HG02798 (cell line): ENCODE data around the gene ANP32B.

Experiments used
- ATAC-seq: cut with Tn5 transposase; IDR thresholded peaks from one replicate; pipeline ENCODE4 v1.9.1; 2021; ENCODE audit warnings: mild to moderate bottlenecking; ENCODE audit not compliant: unreplicated experiment, poor library complexity

The ANP32B gene

DNA sequence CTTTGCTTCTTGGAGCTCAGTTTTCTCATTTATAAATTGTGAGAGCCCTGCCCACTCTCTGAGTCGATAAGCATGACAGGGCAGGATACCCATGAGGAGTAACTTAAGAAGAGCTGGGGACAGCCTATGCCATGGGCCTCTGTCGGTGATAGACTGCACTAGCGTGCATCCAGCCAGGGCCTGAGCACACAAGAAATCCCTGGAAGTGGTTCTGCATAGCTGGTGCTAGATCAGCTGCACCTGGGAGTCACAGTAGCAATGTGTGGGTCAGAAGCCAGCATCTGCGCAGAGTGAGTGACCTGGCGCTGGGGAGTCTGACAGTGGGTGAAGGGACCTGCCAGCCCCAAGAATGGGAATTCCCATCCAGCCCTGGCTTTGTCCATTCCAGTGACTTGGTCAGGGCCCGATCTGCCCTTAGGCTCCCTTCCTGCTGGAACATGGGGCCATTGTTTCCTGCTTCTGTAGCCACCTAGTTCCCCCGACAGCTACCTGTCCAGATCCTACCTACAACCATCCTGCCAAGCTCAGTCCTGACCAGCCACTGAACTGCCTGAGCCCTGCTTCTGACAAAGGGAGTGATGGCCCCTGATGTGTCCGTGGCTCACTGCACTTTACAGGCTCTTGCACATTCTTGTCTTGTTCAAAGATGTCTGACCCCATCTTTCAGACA lies 37.5 kb downstream of the ANP32B start:
- ATAC-seq = no peak

DNA sequence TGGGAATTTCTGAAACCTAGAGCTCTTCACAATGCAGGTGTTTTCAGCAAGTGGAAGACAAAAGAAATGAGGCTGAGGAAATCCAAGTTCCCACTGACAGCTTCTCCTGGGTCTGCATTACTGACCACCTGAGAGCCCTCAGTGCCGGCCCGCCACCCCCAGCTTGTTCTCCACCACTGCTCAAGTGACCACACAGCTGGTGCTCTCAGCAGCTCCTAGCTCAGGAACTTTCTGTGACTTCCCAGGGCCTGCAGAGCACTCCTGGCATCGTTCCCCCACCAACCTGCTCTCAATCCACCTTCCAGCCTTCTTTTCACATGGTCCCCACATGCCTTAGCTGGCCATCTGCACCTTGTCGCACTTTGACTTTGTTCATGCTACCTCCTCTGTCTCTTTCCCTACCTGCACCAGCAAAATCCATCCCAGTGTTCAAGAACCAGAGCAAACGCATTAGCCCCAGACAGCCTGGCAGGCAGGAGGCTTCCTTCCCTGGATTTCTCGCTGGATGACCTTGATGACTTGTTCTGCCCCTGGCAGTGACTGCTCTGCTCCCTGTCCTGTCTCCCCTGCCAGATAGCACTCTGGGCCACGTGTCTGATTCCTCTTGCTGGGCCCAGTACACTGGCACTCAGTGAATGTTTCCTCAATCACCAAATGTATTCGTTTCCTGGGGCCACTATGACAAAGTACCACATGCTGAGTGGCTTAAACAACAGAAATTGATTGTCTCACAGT lies 38.3 kb downstream of the ANP32B start:
- no peak for ATAC-seq

DNA sequence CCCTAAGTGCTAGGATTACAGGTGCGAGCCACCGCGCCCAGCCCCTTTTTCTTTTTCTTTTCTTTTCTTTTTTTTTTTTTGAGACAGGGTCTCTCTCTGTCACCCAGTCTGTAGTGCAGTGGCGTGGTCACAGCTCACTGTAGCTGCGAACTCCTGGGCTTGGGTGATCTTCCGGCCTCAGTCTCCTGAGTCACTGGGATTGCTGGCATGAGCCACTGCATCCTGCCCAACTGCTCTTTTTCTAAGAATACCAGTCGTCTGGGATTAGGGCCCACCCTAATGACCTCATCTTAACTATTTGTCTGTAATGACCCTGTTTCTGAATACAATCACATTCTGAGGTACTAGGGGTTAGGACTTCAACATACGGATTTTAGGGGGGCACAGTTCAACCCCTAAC lies 39.3 kb downstream of the ANP32B start:
- ATAC-seq = no peak

DNA sequence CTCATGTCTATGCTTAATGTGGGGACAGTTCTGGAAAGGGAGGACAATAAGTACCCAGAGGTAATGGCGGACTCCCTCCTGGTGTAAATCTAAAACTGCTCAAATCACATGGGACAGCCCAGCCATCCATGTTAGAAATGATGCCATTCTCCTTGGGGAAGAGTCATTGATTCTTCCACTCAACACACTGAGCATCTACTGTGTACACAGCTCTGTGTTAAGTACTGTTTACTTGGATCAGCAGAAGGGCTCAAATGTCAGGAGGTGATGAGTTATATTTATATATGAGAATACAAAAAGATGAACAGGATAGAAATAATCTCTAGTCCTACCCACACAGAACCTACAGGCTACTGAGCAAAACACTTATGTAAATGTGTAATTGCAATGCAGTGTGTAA lies 41.6 kb downstream of the ANP32B start:
- no peak for ATAC-seq

DNA sequence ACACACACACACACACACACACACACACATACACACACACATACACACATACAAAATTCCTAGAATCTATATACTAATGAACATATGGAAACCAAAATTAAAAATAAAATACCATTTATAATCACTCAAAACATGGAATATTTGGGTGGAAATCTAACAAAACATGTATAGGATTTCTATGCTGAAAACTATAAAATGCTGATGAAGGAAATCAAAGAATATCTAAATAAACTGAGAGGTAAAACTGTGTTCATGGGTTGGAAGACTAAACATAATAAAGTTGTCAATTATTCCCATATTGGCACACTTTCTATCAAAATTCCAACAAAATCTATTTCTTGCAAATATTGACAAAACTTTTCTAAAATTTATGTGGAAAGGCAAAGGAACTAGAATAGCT lies 48.0 kb downstream of the ANP32B start:
- no peak for ATAC-seq

DNA sequence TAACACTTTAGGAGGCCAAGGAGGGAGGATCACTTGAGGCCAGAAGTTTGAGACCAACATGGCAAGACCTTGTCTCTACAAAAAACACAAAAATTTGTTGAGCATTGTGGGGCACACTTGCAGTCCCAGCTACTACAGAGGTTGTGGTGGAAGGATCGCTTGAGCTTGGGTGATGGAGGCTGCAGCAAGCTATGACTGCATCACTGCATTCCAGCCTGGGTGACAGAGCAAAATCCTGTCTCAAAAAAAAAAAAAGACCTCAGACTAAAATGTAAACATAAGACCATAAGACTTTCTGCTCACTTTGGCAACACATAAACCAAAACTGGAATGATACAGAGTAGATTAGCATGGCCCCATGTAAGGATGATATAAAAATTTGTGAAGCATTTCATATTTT lies 48.8 kb downstream of the ANP32B start:
- ATAC-seq = no peak

DNA sequence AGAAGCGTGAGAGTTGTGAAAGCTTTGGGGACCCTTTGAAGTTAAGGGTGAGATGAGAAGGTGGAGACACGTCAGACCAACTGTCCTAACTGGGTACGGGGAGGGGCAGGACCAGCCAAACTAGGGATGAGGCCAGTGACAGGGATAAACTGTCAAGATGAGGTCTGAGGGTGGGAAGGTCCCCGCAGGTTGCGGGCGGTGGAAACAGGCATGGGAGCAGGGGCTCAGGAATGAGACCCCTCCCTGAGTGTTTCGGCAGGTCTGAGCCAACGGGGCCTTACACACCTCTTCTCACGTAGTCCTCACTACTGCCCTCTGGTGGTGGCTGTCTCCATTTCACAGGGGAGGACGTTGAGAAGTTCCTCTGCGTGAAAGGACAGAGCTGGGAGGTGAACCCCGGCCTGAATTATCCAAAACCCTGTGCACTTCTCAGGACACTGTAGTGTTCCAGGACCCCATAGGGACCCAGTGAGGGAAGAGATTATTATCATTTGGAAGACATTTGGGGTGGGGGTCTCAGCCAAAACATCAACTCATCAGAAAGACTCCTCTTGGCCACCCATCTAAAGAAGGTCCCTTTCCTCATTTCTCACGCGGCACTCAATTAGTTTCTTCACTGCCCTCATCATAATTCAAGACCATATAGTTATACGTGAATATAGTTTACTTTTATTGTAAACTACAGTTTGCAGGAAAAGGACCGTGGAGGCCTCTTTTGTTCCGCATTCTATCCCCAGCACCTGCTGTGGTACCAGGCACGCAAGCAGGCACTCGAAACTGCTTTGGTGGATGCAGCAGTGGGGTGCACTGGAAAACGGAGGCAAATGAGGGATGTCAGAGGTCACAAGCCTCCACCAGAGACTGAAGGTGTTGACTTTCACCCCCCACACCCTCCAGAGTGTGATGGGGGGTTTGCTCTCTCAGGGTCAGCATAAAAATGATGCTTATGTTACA lies 51.7 kb downstream of the ANP32B start:
- ATAC-seq = peak; percentile 71

DNA sequence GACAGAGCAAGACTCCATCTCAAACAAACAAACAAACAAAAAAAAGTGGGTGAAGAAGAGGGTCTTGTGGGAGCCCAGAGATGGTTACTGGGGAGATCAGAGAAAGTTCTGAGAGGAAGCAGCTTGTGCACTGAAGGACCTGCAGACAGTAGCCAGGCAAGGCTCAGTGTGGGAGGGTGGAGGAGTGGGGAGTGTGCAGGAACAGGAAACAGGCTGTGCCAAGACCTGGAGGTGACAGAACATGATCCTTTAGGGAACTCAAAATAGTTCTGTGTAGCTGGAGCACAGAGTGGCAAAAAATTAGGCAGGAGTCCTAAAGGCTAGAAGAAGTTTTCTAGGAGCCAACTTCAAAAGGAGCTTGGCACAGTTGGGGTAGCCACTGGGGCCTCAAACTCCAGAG lies 54.2 kb downstream of the ANP32B start:
- ATAC-seq = no peak

DNA sequence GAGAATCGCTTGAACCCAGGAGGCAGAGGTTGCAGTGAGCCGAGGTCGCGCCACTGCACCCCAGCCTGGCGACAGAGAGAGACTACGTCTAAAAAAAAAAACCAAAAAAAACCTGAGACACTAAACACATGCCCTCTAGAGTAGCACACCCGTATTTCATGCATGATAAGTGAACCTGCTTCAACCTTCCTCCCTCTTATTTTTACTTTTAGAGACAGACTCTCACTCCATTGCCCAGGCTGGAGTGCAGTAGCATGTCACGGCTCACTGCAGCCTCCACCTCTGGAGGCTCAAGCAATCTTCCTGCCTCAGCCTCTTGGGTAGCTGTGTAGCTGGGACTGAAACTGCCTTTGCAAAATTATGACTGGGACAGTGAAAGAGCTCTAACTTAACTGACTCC lies 55.8 kb downstream of the ANP32B start:
- peak; percentile 30 for ATAC-seq

DNA sequence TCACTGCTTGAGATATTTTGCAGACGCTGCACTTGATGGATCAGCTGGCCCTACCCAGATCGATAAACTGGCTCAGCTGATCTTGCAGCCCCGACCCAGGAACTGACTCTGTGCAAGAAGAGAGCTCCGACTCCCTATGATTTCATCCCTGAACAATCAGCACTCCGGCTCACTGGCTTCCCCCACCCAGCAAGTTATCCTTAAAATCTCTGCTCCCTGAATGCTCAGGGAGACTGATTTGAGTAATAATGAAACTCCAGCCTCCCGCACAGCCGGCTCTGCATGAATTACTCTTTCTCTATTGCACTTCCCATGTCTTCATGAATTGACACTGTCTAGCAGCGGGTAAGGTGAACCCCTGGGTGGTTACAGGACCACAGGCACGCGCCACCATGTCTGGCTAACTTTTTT lies 56.5 kb downstream of the ANP32B start:
- no peak for ATAC-seq

DNA sequence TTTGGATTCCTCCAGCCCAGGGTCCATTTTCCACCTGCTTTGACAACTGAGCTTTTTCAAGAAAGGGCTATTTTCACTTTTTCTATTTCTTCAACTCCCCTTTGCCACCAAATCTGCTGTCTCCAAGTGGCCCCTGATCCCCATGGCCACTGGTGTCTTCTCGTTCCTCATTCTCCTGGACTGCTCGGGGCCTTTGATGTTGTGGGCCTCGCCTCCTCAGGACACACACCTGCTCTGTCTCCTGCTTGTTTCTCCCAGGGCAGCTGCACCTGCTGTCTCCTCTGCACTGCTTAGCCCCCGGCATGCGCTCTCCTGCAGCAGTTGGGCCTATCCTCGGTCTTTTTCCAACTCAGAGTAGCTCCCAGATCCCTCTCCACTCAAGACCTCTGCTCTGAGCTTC lies 57.1 kb downstream of the ANP32B start:
- ATAC-seq = no peak

DNA sequence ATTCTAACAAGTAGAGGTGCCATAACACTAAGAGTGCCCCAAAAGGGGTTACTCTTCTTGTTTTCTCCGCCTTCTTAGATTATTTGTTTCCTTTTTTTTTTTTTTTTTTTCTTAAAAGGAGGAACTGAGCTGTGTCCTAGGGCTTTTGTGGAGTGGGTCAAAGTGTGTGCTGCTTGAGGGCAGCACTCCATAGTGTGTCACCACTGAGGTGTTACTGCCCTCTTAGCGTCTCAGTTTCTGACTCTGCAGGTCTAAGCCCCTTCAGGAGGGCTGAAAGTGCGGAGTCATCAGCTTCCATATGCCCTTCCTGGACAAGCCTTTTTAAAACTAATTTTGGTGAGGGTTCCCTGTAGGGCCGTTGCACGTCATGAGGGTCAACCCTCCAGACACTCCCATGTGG lies 60.8 kb downstream of the ANP32B start:
- ATAC-seq = no peak

DNA sequence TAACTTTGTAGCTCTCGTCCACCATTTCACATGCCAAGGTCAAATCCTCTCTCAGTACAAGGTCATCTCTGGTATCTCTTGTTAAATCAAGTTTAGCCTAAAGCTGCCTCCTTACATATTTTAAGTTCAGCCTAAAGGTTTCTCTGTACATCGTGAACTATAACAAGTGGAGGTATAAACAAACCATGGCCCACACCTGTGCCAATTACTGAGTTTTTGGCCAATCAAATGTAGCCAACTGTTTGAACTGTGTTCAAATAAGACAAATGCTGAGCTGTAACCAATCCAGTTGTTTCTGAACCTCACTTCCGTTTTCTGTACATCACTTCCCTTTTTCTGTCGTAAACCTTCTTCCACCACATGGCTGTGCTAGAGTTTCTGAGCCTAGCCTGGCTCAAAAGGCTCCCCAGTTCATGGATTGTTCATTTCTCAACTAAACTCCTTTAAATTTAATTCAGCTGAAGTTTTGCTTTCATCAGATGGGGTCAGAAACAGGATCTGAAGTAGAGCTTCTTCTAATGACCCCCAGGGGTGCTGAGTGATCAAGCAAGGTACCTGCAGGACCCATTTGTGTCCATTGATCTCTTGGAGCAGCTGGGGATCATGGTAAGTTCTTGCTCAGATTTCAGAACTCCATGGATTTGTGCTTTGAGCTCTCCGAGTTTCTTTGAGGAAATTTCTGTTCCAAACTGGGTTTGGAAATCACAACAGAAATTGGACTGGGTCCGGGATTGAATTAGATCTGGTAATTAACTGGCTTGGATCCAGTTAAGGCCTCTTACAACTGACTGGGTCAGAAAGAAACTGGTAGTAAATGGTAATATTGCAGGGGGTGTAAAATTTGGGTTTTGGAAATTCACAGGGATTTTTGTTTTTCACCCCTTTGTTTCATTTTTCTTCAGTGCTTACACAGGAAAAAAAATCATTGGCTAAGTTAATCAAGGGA lies 62.4 kb downstream of the ANP32B start:
- ATAC-seq = peak; percentile 89

DNA sequence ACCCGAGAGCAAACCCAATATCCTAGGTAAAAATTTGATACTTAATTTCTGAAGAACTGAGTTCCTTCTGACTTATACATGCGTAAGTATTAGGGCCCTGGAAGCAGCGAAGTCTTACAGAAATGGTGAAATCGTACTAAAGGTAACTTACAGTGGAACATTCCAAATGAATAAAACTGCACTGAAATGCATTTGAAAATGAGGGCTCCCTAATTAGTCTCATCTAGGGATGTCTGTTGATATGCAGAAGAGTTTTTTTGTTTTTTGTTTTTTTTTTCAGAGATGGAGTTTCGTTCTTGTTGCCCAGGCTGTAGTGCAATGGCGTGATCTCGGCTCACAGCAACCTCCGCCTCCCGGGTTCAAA lies 63.0 kb downstream of the ANP32B start:
- ATAC-seq = no peak

DNA sequence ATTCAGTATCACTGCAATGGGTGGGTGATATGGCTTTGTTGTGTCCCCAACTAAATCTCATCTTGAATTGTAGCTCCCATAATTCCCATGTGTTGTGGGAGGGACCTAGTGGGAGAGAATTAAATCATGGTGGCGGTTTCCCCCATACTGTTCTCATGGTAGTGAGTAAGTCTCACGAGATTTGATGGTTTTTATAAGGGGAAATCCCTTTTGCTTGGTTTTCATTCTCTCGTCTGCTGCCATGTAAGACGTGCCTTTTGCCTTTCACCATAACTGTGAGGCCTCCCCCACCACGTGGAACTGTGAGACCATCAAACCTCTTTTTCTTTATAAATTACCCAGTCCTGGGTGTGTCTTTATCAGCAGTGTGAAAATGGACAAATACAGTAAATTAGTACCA lies 63.9 kb downstream of the ANP32B start:
- no peak for ATAC-seq

DNA sequence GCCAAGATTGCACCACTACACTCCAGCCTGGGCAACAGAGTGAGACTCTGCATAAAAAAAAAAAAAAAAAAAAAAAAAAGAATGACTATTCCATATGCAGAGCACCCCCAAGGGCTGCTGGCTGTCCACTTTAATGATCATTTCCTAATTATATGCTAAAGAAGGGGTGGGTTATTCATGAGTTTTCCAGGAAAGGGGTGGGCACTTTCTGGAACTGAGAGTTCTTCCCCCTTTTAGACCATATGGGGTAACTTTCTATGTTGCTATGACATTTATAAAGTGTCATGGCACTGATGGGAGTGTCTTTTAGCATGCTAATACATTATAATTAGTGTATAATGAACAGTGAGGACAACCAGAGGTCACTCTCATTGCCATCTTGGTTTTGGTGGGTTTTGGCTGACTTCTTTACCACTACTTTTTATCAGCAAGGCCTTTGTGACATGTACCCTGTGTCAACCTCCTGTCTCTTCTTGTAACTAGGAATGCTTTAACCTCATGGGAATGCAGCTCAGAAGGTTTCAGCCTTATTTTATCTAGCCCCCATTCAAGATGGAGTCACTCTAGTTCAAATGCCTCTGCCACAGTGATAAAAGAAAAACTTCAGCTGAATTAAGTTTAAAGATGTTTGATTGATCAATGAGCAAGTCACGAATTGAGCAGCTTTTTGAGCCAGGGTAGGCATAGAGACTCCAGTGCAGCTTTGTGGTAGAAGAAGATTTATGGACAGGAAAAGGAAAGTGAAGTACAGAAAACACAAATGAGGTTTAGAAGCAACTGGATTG lies 66.3 kb downstream of the ANP32B start:
- no peak for ATAC-seq

DNA sequence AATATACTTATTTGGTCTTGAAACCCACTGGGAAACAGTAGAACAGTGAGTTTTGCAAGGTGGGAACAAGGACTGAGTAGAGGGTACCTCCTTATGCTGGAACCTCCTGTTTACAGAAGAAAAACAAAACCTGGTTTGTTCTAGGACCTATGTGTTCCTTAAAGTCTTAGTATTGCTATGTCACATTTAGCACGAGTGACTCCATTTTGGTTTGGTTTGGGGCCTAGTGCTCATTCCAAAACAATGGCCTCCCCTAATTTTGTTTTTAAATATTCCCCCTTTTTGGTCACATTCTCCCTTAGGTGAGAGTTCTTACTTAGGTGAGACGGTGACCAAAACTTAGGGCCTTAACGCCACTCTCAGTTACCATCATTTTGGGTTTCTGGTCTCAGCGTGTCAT lies 67.2 kb downstream of the ANP32B start:
- ATAC-seq = no peak

DNA sequence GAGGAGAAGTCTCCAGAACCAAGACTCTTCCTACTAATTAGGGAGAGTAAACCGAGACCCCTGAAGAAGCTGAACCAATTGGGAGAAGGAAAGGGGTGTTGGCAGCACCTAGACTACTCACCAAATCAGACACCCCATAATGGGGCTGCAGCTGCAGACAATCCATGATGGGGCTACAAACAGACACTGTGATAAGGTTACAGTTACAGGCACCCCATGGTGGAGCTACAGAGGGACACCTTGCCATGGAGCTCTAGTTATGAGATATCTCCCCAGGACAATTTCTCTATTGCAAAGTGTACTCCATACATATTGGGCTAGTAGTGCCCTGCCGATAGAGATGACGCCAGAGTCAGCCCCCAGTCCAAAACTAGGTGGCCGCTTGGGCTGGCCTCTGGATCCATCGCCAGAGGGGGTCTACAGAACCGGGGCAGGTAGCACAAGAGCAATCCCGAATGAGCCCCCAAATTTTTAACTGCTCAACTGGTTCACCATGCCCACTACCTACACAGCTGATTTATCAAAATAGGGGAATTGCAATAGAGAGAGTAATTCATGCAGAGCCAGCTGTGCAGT lies 71.3 kb downstream of the ANP32B start:
- no peak for ATAC-seq
